Upper lobe of right lung (tissue), 1 donor: ENCODE results near the gene ATP8B1. TPM values are rescaled to one million over a fixed set of nuclear protein-coding genes. Genes with fewer than 3 reads are reported as not detected.
A peak's percentile ranks its signal among the peaks of the same experiment; 100 is the strongest.
"Not testable (repeated sequence)": the region's sequence is repeated elsewhere in the genome, so short reads cannot be mapped to it uniquely, and the experiment has no call there.

Experiments used
- ATAC-seq: fragments of 200-7000 bp; cut with Tn5 transposase; one replicate; pipeline ENCODE4 v1.9.1; 2020; ENCODE audit warnings: mild to moderate bottlenecking, moderate library complexity
- DNase-seq: peaks from one replicate; pipeline ENCODE4 v3.0.0-alpha.2; 2020
- H3K27ac ChIP-seq: fragments of 200-600 bp; one replicate; pipeline ENCODE4 v1.8.0; 2022
- H3K27me3 ChIP-seq: fragments of 200-600 bp; one replicate; pipeline ENCODE4 v1.8.0; 2022; ENCODE audit warnings: mild to moderate bottlenecking
- H3K36me3 ChIP-seq: fragments of 200-600 bp; one replicate; pipeline ENCODE4 v1.8.0; 2022
- H3K4me1 ChIP-seq: fragments of 200-600 bp; one replicate; pipeline ENCODE4 v1.8.0; 2022
- H3K4me3 ChIP-seq: fragments of 200-600 bp; one replicate; pipeline ENCODE4 v1.8.0; 2022; ENCODE audit warnings: mild to moderate bottlenecking
- H3K9me3 ChIP-seq: fragments of 200-600 bp; one replicate; pipeline ENCODE4 v1.8.0; 2022
- CTCF ChIP-seq: fragments of 200-600 bp; IDR thresholded peaks from one replicate; pipeline ENCODE4 v1.8.0; 2022; ENCODE audit warnings: antibody characterized with exemption
- intact Hi-C: fragments of 100-400 bp; cut with DNase I; formaldehyde crosslinking; loops from one replicate; pipeline ENCODE4 v1.11.0; 2022
- total RNA-seq: library from RNA; stranded (reverse); fragmentation: NEBNext Ultra II Directional; extraction: Animal tissue kit (Norgen Biotek cat#: 25700); gene quantifications from one replicate; pipeline ENCODE4 v1.2.1, GENCODE V29; 2021
- donor health status: DM: no; HTN: yes; CAD: no; lungs with severe emphysema.

Gene ATP8B1
- total RNA-seq, 1 donor from 2014 or later = 30.7 TPM

GRCh38 chr18:57738078-57738477, 65.0 kb downstream of the ATP8B1 start:
- no peak for DNase-seq
- H3K36me3 ChIP-seq = no peaks in the 10 kb centered on the region
- no peaks in the 10 kb centered on the region for H3K27me3 ChIP-seq
- intact Hi-C loops = no loop called here
- H3K4me1 ChIP-seq = peaks cover 5% of the 10 kb centered on the region
- TF ChIP-seq CTCF = no peak
- no peaks in the 10 kb centered on the region for H3K9me3 ChIP-seq
- H3K4me3 ChIP-seq = no peak overlapping the region
- H3K27ac ChIP-seq = no peak overlapping the region
- peak; percentile 9 for ATAC-seq

- ATAC-seq = peak; percentile 98
- peaks cover 5% of the 10 kb centered on the region for H3K4me1 ChIP-seq
- DNase-seq = peak; percentile 90
- intact Hi-C loops = no loop called here
- no peaks in the 10 kb centered on the region for H3K36me3 ChIP-seq
- no peak for TF ChIP-seq CTCF
- peak overlapping the region; percentile 45 for H3K27ac ChIP-seq
- no peaks in the 10 kb centered on the region for H3K27me3 ChIP-seq
- H3K4me3 ChIP-seq = no peak overlapping the region
- no peaks in the 10 kb centered on the region for H3K9me3 ChIP-seq
These were observed 65.6 kb downstream of the ATP8B1 start for GRCh38 chr18:57737400-57738060.

- DNase-seq, intact Hi-C loops: not testable (repeated sequence)
These were observed 68.1 kb downstream of the ATP8B1 start for GRCh38 chr18:57735042-57735441.

GRCh38 chr18:57733861-57734260, 69.3 kb downstream of the ATP8B1 start:
- no peak overlapping the region for H3K4me3 ChIP-seq
- peaks cover 5% of the 10 kb centered on the region for H3K4me1 ChIP-seq
- DNase-seq = no peak
- no peaks in the 10 kb centered on the region for H3K9me3 ChIP-seq
- intact Hi-C loops = no loop called here
- no peaks in the 10 kb centered on the region for H3K27me3 ChIP-seq
- H3K27ac ChIP-seq = no peak overlapping the region
- no peaks in the 10 kb centered on the region for H3K36me3 ChIP-seq
- ATAC-seq = no peak
- no peak for TF ChIP-seq CTCF

More at GRCh38 chr18:57735042-57735441, 68.1 kb downstream of the ATP8B1 start:
- not testable (repeated sequence) for H3K36me3 ChIP-seq, H3K27ac ChIP-seq, ATAC-seq, H3K9me3 ChIP-seq, H3K27me3 ChIP-seq, H3K4me1 ChIP-seq, H3K4me3 ChIP-seq

- no peak overlapping the region for H3K4me3 ChIP-seq
- H3K9me3 ChIP-seq = peaks cover 5% of the 10 kb centered on the region
- no peaks in the 10 kb centered on the region for H3K36me3 ChIP-seq
- H3K4me1 ChIP-seq = peaks cover 13% of the 10 kb centered on the region
- no peak for DNase-seq
- intact Hi-C loops = no loop called here
- no peak overlapping the region for H3K27ac ChIP-seq
- ATAC-seq = no peak
- no peak for TF ChIP-seq CTCF
- H3K27me3 ChIP-seq = no peaks in the 10 kb centered on the region
These were observed 73.0 kb downstream of the ATP8B1 start for GRCh38 chr18:57730146-57730545.

- intact Hi-C loops = no loop called here
- peak overlapping the region; percentile 30 for H3K27ac ChIP-seq
- ATAC-seq = peak; percentile 93
- no peak for DNase-seq
- TF ChIP-seq CTCF = no peak
- peaks cover 13% of the 10 kb centered on the region for H3K4me1 ChIP-seq
- H3K9me3 ChIP-seq = peaks cover 6% of the 10 kb centered on the region
- H3K36me3 ChIP-seq = no peaks in the 10 kb centered on the region
- H3K4me3 ChIP-seq = no peak overlapping the region
- H3K27me3 ChIP-seq = no peaks in the 10 kb centered on the region
These were observed 74.1 kb downstream of the ATP8B1 start for GRCh38 chr18:57728941-57729511.
